Kidney capillary endothelial cell (primary cell): ENCODE measurements around the gene RNF169.
A peak's percentile ranks its signal among the peaks of the same experiment; 100 is the strongest.
"Not testable (repeated sequence)": the region's sequence is repeated elsewhere in the genome, so short reads cannot be mapped to it uniquely, and the experiment has no call there.

ENCODE experiments used
- DNase-seq: peaks from one replicate; pipeline ENCODE4 v3.0.0-alpha.2; 2018; ENCODE audit warnings: low spot score

Gene RNF169

GRCh38 chr11:74730571-74731260 lies 17.9 kb upstream of the RNF169 start:
- no peak for DNase-seq

DNA sequence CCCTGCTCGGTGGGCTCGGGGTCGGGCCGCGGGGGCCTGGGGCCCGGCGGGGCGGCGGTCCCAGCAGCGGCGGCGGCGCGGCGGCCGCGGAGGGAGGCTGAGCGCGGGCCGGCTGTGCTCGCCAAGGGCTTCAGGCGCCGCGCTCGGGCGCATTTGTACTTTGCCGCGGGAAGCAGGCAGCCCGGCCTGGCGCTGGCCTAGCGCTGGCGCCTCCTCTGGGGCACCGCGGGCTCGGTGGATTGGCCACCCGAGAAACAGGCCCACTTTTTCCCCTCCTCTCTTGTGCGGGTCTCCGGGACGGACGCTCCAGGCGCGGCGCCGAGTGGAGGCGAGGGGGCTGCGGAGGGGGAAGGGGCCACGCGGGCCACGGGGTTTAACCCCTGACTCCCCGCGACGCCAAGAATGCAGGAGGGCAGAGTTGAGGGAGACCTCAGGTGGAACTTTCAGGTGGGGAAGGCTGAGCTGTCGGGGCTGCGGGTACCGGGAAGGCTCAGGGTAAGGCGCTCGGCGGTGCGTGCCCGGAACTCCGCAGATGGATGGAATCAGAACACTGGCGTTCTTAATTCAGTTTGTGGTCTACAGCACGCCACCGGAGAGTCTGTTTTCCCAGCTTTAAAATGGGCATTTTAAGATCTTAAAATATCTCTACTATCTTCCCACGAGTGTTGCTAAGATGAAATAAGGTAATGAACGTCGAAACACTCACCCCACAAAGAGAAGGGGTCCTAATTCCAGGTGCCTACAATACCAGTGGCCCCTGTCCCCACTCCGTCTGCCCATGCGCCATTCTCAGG lies 17.2 kb upstream of the RNF169 start, which contains the start of gene CHRDL2:
Gene CHRDL2 (minus strand): TSS at position 126 of the 794 bp plus-strand sequence. CDS start 538 bp downstream, outside the sequence.
- DNase-seq: no peak

DNA sequence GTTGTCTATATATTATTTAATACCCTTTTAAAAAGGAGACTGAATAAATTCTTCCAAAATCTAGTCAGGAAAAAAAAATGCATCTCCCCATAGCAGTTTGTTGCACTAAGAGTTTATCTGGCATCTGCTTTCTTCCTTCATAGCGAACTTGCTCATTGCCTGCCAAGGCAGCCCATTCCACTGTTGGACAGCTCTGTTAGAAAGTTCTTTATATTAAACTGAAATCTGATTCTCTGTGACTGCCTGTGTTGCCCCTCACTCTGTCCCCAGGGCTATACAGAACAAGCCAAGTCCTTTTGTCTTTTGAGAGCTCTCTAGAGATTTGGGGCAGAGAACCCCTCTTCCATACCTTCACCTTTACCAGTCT lies 14.1 kb upstream of the RNF169 start:
- DNase-seq: no peak

GRCh38 chr11:74735365-74735928 lies 13.2 kb upstream of the RNF169 start:
- DNase-seq: no peak

GRCh38 chr11:74736031-74736430 lies 12.6 kb upstream of the RNF169 start:
- DNase-seq: no peak

GRCh38 chr11:74739546-74740270 lies 8.9 kb upstream of the RNF169 start:
- DNase-seq: peak; percentile 49

DNA sequence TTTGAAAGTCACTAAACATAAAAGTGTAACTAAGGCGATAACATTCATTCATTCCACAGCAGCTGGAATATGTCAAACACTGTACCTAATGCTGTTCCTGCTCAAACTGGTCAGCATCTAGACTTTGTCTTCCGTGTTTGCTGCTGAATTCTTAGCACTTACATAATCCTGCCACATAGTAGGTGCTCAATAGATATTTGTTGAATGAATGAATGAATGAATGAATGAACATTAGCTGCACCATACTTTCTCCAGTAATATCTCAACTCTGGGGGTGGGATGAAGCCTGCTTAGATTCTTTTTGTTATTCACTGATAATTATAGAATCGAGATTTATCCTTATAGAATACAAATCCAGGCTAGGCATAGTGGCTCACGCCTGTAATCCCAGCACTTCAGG lies 6.6 kb upstream of the RNF169 start:
- DNase-seq: no peak

GRCh38 chr11:74743640-74744039 lies 5.0 kb upstream of the RNF169 start:
- no peak for DNase-seq

DNA sequence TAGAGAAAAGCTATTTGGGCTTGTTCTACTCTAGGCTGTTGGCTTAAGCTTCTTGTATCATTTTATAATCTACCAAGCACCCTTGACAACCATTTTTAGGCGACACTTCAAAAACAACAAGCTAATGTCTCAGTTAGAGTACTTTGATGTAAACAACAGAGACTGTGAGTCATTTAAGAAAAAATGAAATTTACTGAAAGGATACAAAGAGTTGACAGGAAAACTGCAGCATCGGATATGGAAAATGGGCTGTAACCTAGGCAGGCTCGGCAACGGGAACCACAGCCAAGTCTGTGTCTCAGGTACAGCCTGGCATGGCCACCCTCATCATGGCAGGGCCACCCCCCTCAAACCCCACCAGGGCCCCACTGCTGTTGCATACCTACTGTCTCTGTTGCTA lies 4.4 kb upstream of the RNF169 start:
- DNase-seq: no peak

DNA sequence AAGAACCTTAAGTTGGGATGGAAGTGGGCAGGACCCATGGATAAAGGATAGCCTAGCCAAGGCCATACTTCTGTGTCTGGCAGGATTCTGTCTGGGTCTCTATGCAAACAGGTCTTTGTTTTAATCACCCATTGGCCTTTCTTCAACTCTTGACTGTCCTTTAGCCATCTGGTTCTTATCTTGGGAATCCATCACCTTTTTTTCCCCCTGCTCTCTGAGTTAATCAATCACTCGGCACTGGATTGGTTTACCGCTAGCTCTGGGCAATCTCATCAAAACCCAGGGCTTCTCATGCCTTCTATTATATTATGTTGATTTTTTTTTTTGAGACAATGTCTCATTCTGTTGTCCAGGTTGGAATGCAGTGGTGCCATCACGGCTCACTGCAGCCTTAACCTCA lies 1.8 kb upstream of the RNF169 start:
- no peak for DNase-seq

GRCh38 chr11:74749127-74749964 lies 697 bp downstream of the RNF169 start:
- DNase-seq: no peak

DNA sequence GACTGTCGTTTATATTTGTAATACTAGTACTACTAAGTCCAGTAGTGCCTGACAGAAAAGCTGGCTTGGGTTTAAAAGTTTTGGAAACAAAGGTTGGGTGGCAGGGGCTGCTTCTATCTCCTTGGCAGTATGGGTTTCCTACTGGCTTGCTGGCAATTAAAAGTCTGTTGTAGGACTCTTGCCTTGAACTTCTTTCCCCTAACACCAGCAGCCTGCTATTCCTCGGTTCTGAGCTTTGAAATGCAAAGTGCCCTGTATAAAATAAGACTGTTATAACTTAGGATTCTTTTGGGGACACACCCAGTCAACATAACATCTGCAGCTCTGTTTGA lies 1.3 kb downstream of the RNF169 start:
- DNase-seq: no peak

DNA sequence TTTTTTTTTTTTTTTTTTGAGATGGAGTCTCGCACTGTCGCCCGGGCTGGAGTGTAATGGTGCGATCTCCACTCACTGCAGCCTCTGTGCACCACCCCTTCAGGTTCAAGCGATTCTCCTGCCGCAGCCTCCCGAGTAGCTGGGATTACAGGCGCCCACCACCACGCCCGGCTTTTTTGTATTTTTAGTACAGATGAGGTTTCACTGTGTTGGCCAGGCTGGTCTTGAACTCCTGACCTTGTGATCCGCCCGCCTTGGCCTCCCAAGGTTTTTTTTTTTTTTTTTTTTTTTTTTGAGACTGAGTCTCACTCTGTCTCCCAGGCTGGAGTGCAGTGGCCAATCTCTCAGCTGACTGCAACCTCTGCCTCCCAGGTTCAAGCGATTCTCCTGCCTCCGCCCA lies 1.9 kb downstream of the RNF169 start:
- DNase-seq: not testable (repeated sequence)

DNA sequence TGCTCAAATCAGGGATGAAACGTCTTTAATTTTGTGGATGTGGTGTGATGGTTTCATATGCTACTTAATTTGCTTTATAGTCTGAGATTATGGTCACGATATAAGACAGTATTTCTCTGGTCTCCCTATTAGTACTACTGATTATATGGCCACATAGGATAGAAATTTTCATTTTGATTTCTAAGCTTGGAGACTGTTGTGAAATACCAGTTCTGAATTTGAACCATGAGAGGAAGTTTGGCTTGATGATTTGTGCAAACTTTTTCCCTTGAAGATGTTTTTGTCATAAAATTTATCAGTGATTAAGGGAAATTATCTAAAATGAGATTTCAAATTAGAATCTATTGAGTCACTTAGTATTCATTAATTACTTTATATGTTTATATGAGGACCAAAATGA lies 2.7 kb downstream of the RNF169 start:
- no peak for DNase-seq

DNA sequence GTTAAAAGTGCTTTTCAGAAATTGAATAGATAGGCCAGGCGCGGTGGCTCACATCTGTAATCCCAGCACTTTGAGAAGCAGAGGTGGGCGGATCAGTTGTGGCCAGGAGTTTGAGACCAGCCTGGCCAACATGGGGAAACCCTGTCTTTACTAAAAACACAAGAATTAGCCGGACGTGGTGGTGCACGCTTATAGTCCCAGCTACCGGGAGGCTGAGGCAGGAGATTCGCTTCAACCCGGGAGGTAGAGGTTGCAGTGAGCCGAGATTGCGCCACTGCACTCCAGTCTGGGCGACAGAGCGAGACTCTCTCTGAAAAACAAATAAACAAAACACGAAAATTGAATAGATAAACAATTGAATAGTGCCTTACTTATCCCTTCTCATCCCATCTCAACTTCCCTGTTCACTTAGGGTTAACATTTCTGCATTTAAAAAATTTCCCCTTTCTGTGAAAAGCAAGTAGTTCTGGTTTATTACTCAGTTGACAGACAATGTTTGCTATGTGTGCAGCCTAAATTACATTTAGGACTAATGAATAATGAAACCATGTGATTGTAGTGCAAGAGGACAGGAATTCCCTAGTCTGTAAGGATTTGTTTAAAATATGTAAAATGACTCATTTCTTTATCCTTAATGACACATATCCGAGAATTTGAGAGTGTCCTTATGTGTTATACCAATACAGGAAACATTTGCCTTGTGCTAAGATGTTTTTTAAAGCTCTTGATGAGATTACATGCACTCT lies 6.0 kb downstream of the RNF169 start:
- DNase-seq: peak; percentile 95

- peak; percentile 38 for DNase-seq
Observed at GRCh38 chr11:74755395-74755995, 6.8 kb downstream of the RNF169 start.

DNA sequence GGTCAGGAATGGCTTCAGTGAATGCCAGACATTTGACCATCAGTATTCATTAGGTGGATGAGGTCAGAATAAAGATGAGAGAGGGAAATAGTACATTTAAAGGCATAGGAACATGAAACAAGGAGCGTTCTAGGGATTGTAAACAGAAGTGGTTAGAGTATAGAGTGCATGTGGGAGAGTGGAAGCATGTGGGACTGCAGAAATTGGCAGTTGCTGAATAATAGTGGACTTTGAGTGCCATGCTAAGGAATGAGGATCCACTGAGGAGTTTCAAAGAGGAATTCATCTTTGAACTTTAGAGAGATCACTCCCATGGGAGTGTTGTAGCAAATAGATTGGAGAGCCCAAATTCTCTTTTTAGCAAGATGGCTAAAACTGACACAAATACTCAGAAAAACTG lies 7.9 kb downstream of the RNF169 start:
- no peak for DNase-seq

GRCh38 chr11:74766905-74767304 lies 18.3 kb downstream of the RNF169 start:
- no peak for DNase-seq

GRCh38 chr11:74768172-74768651 lies 19.6 kb downstream of the RNF169 start:
- DNase-seq: not testable (repeated sequence)

- DNase-seq: no peak
Observed at GRCh38 chr11:74769055-74769707, 20.5 kb downstream of the RNF169 start.
